Measurements from ENCODE around the gene ATP11A.

- TF ChIP-seq CTCF (IDR thresholded peaks at IDR 0.05; ENCODE audit: low read length) (no peak), EZH2phosphoT487 (IDR thresholded peaks at IDR 0.05; ENCODE audit: low read length) (no peak), EZH2 (optimal IDR thresholded peaks at IDR 0.05; ENCODE audit: low read depth, low read length) (no peak)
Observed at GRCh38 chr13:112714376-112715174, 24.7 kb downstream of the ATP11A start.
